ENCODE results near the gene MS4A6E.

The MS4A6E gene

GRCh38 chr11:60315871-60316270 is 11.2 kb upstream of the MS4A6E start:
- TF ChIP-seq CTCF (conservative IDR thresholded peaks at IDR 0.05; ENCODE audit: low read depth, low read length) = no peak

GRCh38 chr11:60316317-60316716 is 10.7 kb upstream of the MS4A6E start:
- Histone ChIP-seq H3K36me3 (ENCODE audit: insufficient read depth) (no peaks in the 10 kb centered on the region), H3K9ac (no peak overlapping the region), H2AFZ (ENCODE audit: low read depth) (peak overlapping the region; percentile 17; the same call in 1 of the 2 replicates), H3K27ac (no peak overlapping the region), H3K4me1 (ENCODE audit: low read depth, poor library complexity, severe bottlenecking) (no peaks in the 10 kb centered on the region), H3K4me2 (no peak overlapping the region), H4K20me1 (ENCODE audit: insufficient read depth) (no peaks in the 10 kb centered on the region), H3K4me3 (IDR thresholded peaks at IDR 0.05; ENCODE audit: insufficient read depth, low read depth, low read length) (no peak overlapping the region), H3K27me3 (ENCODE audit: insufficient read depth, low read depth) (no peaks in the 10 kb centered on the region), H3K79me2 (ENCODE audit: insufficient read depth, low read depth) (no peaks in the 10 kb centered on the region)
- no peak for TF ChIP-seq CTCF (conservative IDR thresholded peaks at IDR 0.05; ENCODE audit: low read depth, low read length)

More at GRCh38 chr11:60315871-60316270, 11.2 kb upstream of the MS4A6E start:
- no peak overlapping the region for H3K9ac ChIP-seq
- no peaks in the 10 kb centered on the region for H3K4me1 ChIP-seq (ENCODE audit: low read depth, poor library complexity, severe bottlenecking)
- no peak overlapping the region for H3K4me3 ChIP-seq (IDR thresholded peaks at IDR 0.05; ENCODE audit: insufficient read depth, low read depth, low read length)
- no peaks in the 10 kb centered on the region for H3K79me2 ChIP-seq (ENCODE audit: insufficient read depth, low read depth)
- H4K20me1 ChIP-seq (ENCODE audit: insufficient read depth) = no peaks in the 10 kb centered on the region
- no peaks in the 10 kb centered on the region for H3K27me3 ChIP-seq (ENCODE audit: insufficient read depth, low read depth)
- no peak overlapping the region for H3K27ac ChIP-seq
- H3K36me3 ChIP-seq (ENCODE audit: insufficient read depth) = no peaks in the 10 kb centered on the region
- no peak overlapping the region for H2AFZ ChIP-seq (ENCODE audit: low read depth)
- no peak overlapping the region for H3K4me2 ChIP-seq

- H3K4me2 ChIP-seq = no peak overlapping the region
- no peaks in the 10 kb centered on the region for H3K4me1 ChIP-seq (ENCODE audit: low read depth, poor library complexity, severe bottlenecking)
- H4K20me1 ChIP-seq (ENCODE audit: insufficient read depth) = no peaks in the 10 kb centered on the region
- H3K27me3 ChIP-seq (ENCODE audit: insufficient read depth, low read depth) = no peaks in the 10 kb centered on the region
- H2AFZ ChIP-seq (ENCODE audit: low read depth) = no peak overlapping the region
- H3K79me2 ChIP-seq (ENCODE audit: insufficient read depth, low read depth) = no peaks in the 10 kb centered on the region
- no peaks in the 10 kb centered on the region for H3K36me3 ChIP-seq (ENCODE audit: insufficient read depth)
- no peak for TF ChIP-seq CTCF (conservative IDR thresholded peaks at IDR 0.05; ENCODE audit: low read depth, low read length)
- no peak overlapping the region for H3K27ac ChIP-seq
- H3K9ac ChIP-seq = no peak overlapping the region
- H3K4me3 ChIP-seq (IDR thresholded peaks at IDR 0.05; ENCODE audit: insufficient read depth, low read depth, low read length) = no peak overlapping the region
Observed at GRCh38 chr11:60318726-60319125, 8.3 kb upstream of the MS4A6E start.

GRCh38 chr11:60321051-60321450 is 6.0 kb upstream of the MS4A6E start:
- Histone ChIP-seq H3K4me1 (ENCODE audit: low read depth, poor library complexity, severe bottlenecking) (no peaks in the 10 kb centered on the region), H3K4me3 (IDR thresholded peaks at IDR 0.05; ENCODE audit: insufficient read depth, low read depth, low read length) (no peak overlapping the region), H3K36me3 (ENCODE audit: insufficient read depth) (no peaks in the 10 kb centered on the region), H4K20me1 (ENCODE audit: insufficient read depth) (no peaks in the 10 kb centered on the region), H2AFZ (ENCODE audit: low read depth) (no peak overlapping the region), H3K4me2 (no peak overlapping the region), H3K9ac (no peak overlapping the region), H3K27me3 (ENCODE audit: insufficient read depth, low read depth) (no peaks in the 10 kb centered on the region), H3K27ac (no peak overlapping the region), H3K79me2 (ENCODE audit: insufficient read depth, low read depth) (no peaks in the 10 kb centered on the region)
- no peak for TF ChIP-seq CTCF (conservative IDR thresholded peaks at IDR 0.05; ENCODE audit: low read depth, low read length)

All from KMS-11 (cell line).